ENCODE data around the gene GOLGA3. TPM values are rescaled to one million over a fixed set of nuclear protein-coding genes. Genes with fewer than 3 reads are reported as not detected.
"Not testable (repeated sequence)": the region's sequence is repeated elsewhere in the genome, so short reads cannot be mapped to it uniquely, and the experiment has no call there.

Gene GOLGA3
- total and polyA plus RNA-seq, 2 donors, result 19.5 to 34.2 TPM

DNA sequence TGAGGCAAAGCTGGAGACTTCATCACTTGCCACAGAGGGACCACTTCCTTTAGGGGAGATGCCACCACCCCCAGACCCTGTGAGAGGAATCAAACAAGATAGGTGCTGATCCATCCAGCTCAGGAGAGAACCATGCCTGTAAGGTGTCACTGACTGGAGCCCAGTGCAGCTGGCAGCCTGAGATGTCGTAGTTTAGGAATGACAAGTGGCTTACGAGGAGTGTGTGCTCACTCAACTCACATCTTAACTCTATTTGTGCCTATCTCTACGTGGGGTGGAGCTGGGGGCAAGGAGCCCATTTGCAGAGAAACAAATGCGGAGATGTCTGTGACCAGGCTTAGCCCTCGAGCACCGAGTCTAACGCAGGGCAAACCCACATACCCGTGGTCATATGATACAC lies 32.9 kb upstream of the GOLGA3 start:
- no peak for DNase-seq (ENCODE audit: low read depth in 6 of 9, low spot score in 9 of 9)
- WGBS, result 98% methylated on average over 8 of the region's 8 CpGs
- H3K4me1 ChIP-seq (ENCODE audit: control insufficient read depth in 2 of 2, insufficient read depth in 2 of 2, low read length in 2 of 2), result peaks cover 14 to 28% of the 10 kb centered on the region in 2 donors
- peaks cover 68 to 73% of the 10 kb centered on the region in 2 donors for H3K36me3 ChIP-seq (ENCODE audit: control insufficient read depth in 2 of 2, insufficient read depth in 2 of 2, low read length in 1 of 2)
- H3K9me3 ChIP-seq (ENCODE audit: control insufficient read depth in 2 of 2, insufficient read depth in 1 of 2, low read length in 1 of 2), result no peaks in the 10 kb centered on the region
- H3K4me3 ChIP-seq (ENCODE audit: low read length in 2 of 2), result no peak overlapping the region
- H3K27me3 ChIP-seq (ENCODE audit: control insufficient read depth in 2 of 2, insufficient read depth in 1 of 2, low read length in 1 of 2), result no peaks in the 10 kb centered on the region
- no peak overlapping the region for H3K27ac ChIP-seq (ENCODE audit: low read depth in 1 of 2, low read length in 1 of 2)

DNA sequence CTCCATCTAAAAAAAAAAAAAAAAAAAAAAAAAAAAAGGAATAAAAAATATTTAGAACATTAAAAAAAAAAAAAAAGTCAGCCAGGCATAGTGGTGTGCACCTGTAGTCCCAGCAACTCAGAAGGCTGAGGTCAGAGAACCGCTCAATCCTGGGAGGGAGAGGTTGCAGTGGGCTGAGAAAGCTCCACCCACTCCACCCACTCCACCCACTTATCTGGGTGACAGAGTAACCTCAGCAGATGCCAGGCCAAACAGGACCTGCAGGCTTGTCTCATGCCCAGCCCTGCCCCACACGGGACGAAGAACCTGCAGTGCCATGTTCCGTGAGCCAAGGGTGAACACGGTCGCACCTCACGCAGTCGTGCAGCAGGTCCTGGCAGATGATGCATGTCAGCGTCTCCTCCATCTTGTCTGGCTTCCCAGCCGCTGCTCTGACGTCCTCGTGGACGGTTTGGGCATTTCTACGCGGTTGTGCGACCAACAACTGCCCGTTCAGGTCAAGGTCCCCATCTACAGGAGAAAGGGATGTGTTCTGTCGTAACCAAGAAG lies 30.1 kb upstream of the GOLGA3 start:
- Histone ChIP-seq H3K9me3 (ENCODE audit: control insufficient read depth in 2 of 2, insufficient read depth in 1 of 2, low read length in 1 of 2) (no peaks in the 10 kb centered on the region), H3K27me3 (ENCODE audit: control insufficient read depth in 2 of 2, insufficient read depth in 1 of 2, low read length in 1 of 2) (no peaks in the 10 kb centered on the region), H3K4me1 (ENCODE audit: control insufficient read depth in 2 of 2, insufficient read depth in 2 of 2, low read length in 2 of 2) (peaks cover 0 to 9% of the 10 kb centered on the region in 2 donors), H3K4me3 (ENCODE audit: low read length in 2 of 2) (no peak overlapping the region), H3K27ac (ENCODE audit: low read depth in 1 of 2, low read length in 1 of 2) (peak overlapping the region in 1 of 2 donors; percentile 47), H3K36me3 (ENCODE audit: control insufficient read depth in 2 of 2, insufficient read depth in 2 of 2, low read length in 1 of 2) (peaks cover 77 to 83% of the 10 kb centered on the region in 2 donors)
- 95% methylated on average over 18 of the region's 18 CpGs for WGBS
- DNase-seq (ENCODE audit: low read depth in 6 of 9, low spot score in 9 of 9), result peak in 1 of 9 donors; percentile 52

DNA sequence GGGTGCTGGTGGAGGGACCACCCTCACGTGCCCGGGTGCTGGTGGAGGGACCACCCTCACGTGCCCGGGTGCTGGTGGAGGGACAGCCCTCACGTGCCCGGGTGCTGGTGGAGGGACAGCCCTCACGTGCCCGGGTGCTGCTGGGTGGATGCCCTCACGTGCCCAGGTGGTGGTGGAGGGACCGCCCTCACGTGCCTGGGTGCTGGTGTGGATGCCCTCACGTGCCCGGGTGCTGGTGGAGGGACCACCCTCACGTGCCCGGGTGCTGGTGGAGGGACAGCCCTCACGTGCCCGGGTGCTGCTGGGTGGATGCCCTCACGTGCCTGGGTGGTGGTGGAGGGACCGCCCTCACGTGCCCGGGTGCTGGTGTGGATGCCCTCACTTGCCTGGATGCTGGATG lies 28.4 kb upstream of the GOLGA3 start:
- H3K36me3 ChIP-seq (ENCODE audit: control insufficient read depth in 2 of 2, insufficient read depth in 2 of 2, low read length in 1 of 2), result peaks cover 89 to 91% of the 10 kb centered on the region in 2 donors
- DNase-seq (ENCODE audit: low read depth in 6 of 9, low spot score in 9 of 9), result not testable (repeated sequence)

DNA sequence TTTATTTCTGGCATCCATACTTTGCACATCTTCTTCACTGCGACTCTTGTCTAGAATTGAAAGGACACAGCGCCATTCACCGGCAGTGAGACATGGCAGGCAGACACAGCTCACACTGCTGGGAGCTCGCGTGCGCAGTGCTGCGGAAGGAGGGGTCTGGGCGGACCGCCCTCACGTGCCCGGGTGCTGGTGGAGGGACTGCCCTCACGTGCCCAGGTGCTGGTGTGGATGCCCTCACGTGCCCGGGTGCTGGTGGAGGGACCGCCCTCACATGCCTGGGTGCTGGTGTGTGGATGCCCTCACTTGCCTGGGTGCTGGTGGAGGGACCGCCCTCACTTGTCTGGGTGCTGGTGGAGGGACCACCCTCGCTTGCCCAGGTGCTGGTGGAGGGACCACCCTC lies 27.9 kb upstream of the GOLGA3 start:
- WGBS, result 97% methylated on average over 17 of the region's 17 CpGs
- Histone ChIP-seq H3K4me1 (ENCODE audit: control insufficient read depth in 2 of 2, insufficient read depth in 2 of 2, low read length in 2 of 2) (peaks cover under 1 to 17% of the 10 kb centered on the region in 2 donors), H3K27me3 (ENCODE audit: control insufficient read depth in 2 of 2, insufficient read depth in 1 of 2, low read length in 1 of 2) (no peaks in the 10 kb centered on the region), H3K4me3 (ENCODE audit: low read length in 2 of 2) (no peak overlapping the region), H3K27ac (ENCODE audit: low read depth in 1 of 2, low read length in 1 of 2) (no peak overlapping the region), H3K36me3 (ENCODE audit: control insufficient read depth in 2 of 2, insufficient read depth in 2 of 2, low read length in 1 of 2) (peaks cover 88% of the 10 kb centered on the region in 2 donors), H3K9me3 (ENCODE audit: control insufficient read depth in 2 of 2, insufficient read depth in 1 of 2, low read length in 1 of 2) (no peaks in the 10 kb centered on the region)
- no peak for DNase-seq (ENCODE audit: low read depth in 6 of 9, low spot score in 9 of 9)

More for the DNA sequence above, 28.4 kb upstream of the GOLGA3 start:
- H3K9me3 ChIP-seq (ENCODE audit: control insufficient read depth in 2 of 2, insufficient read depth in 1 of 2, low read length in 1 of 2); H3K27ac ChIP-seq (ENCODE audit: low read depth in 1 of 2, low read length in 1 of 2); H3K27me3 ChIP-seq (ENCODE audit: control insufficient read depth in 2 of 2, insufficient read depth in 1 of 2, low read length in 1 of 2); H3K4me3 ChIP-seq (ENCODE audit: low read length in 2 of 2): not testable (repeated sequence)
- 98% methylated on average over 21 of the region's 21 CpGs for WGBS
- peaks cover 0 to 15% of the 10 kb centered on the region in 2 donors for H3K4me1 ChIP-seq (ENCODE audit: control insufficient read depth in 2 of 2, insufficient read depth in 2 of 2, low read length in 2 of 2)

DNA sequence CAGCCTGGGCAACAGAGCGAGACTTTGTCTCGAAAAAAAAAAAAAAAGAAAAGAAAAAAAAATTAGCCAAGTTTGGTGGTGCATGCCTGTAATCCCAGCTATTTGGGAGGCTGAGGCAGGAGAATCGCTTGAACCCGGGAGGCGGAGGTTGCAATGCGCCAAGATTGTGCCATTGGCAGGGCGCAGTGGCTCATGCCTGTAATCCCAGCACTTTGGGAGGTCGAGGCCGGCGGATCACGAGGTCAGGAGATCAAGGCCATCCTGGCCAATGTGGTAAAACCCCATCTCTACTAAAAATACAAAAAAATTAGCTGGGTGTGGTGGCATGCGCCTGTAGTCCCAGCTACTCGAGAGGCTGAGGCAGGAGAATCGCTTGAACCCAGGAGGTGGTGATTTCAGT lies 26.5 kb upstream of the GOLGA3 start:
- not testable (repeated sequence) for DNase-seq (ENCODE audit: low read depth in 6 of 9, low spot score in 9 of 9)

DNA sequence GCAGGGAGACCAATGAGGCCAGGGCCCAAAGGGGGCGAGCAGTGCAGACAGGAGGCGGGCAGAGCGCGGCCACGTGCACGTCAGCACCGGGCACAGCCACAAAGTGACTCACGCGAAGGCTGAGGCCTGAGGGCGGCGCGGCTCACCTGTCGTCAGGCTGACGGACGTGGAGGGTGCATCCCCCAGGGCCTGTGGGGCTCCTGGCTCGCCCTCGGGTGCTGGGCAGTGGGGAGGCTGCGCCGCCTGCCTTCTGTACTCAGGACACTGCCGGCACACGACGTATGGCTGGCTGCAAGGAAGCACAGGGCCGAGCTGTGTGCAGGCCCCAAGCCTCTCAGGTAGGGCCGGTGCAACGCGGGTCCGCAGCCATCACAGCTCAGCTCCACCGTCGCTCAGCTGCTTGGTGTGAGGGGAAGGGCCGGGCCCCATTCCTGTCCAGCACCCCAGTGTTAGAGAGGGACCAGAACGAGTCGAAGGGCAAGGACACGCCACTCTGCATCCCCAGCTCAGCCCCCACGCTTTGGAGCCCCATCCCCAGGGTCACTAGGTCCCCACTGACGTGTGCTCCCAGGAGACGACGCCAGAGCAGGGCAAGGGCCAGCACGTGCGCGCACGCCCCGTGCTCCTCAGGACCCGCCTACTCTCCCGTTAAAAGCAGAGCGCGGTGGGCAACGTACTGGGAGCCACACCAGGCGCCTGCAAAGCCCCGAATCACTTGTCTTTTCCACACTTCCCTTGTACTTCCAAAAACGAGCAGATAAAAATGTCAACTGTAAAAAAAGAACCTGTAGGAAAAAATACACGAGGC lies 24.8 kb upstream of the GOLGA3 start:
- DNase-seq (ENCODE audit: low read depth in 6 of 9, low spot score in 9 of 9), result no peak
- H3K27ac ChIP-seq (ENCODE audit: low read depth in 1 of 2, low read length in 1 of 2), result no peak overlapping the region
- peaks cover 0 to 8% of the 10 kb centered on the region in 2 donors for H3K9me3 ChIP-seq (ENCODE audit: control insufficient read depth in 2 of 2, insufficient read depth in 1 of 2, low read length in 1 of 2)
- H3K4me3 ChIP-seq (ENCODE audit: low read length in 2 of 2), result no peak overlapping the region
- 98% methylated on average over 51 of the region's 51 CpGs for WGBS
- peaks cover 80 to 92% of the 10 kb centered on the region in 2 donors for H3K36me3 ChIP-seq (ENCODE audit: control insufficient read depth in 2 of 2, insufficient read depth in 2 of 2, low read length in 1 of 2)
- peaks cover 5 to 26% of the 10 kb centered on the region in 2 donors for H3K4me1 ChIP-seq (ENCODE audit: control insufficient read depth in 2 of 2, insufficient read depth in 2 of 2, low read length in 2 of 2)
- no peaks in the 10 kb centered on the region for H3K27me3 ChIP-seq (ENCODE audit: control insufficient read depth in 2 of 2, insufficient read depth in 1 of 2, low read length in 1 of 2)

More for the DNA sequence above, 26.5 kb upstream of the GOLGA3 start:
- H3K27me3 ChIP-seq (ENCODE audit: control insufficient read depth in 2 of 2, insufficient read depth in 1 of 2, low read length in 1 of 2); H3K4me3 ChIP-seq (ENCODE audit: low read length in 2 of 2); H3K27ac ChIP-seq (ENCODE audit: low read depth in 1 of 2, low read length in 1 of 2); H3K9me3 ChIP-seq (ENCODE audit: control insufficient read depth in 2 of 2, insufficient read depth in 1 of 2, low read length in 1 of 2): not testable (repeated sequence)
- H3K4me1 ChIP-seq (ENCODE audit: control insufficient read depth in 2 of 2, insufficient read depth in 2 of 2, low read length in 2 of 2), result peaks cover 5 to 22% of the 10 kb centered on the region in 2 donors
- peaks cover 88 to 89% of the 10 kb centered on the region in 2 donors for H3K36me3 ChIP-seq (ENCODE audit: control insufficient read depth in 2 of 2, insufficient read depth in 2 of 2, low read length in 1 of 2)
- WGBS, result 95% methylated on average over 14 of the region's 14 CpGs

DNA sequence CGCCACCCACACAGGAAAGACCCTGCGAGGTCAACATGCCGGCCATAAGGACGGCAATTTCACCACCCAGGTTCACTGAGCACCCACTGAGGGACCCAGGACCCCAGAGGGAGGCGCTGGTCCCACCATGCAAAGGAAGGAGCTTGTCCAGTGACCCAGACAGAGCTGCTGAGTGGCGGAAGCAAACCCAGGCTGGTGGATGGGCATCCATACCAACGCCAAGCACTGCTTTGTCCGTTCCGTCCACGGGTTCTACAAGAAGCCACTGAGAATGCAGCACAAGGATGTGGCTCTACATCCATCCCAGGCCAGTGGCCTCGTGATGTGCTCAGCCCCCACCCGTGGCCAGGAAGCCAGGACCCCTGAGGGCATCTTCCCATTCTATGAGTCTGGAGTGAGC lies 23.8 kb upstream of the GOLGA3 start:
- H3K36me3 ChIP-seq (ENCODE audit: control insufficient read depth in 2 of 2, insufficient read depth in 2 of 2, low read length in 1 of 2), result peaks cover 81 to 93% of the 10 kb centered on the region in 2 donors
- H3K27me3 ChIP-seq (ENCODE audit: control insufficient read depth in 2 of 2, insufficient read depth in 1 of 2, low read length in 1 of 2), result no peaks in the 10 kb centered on the region
- H3K4me1 ChIP-seq (ENCODE audit: control insufficient read depth in 2 of 2, insufficient read depth in 2 of 2, low read length in 2 of 2), result peaks cover 10 to 34% of the 10 kb centered on the region in 2 donors
- DNase-seq (ENCODE audit: low read depth in 6 of 9, low spot score in 9 of 9), result no peak
- peak overlapping the region in 1 of 2 donors; percentile 11 for H3K27ac ChIP-seq (ENCODE audit: low read depth in 1 of 2, low read length in 1 of 2)
- H3K9me3 ChIP-seq (ENCODE audit: control insufficient read depth in 2 of 2, insufficient read depth in 1 of 2, low read length in 1 of 2), result peaks cover 1 to 12% of the 10 kb centered on the region in 2 donors
- WGBS, result 98% methylated on average over 12 of the region's 12 CpGs
- H3K4me3 ChIP-seq (ENCODE audit: low read length in 2 of 2), result no peak overlapping the region

DNA sequence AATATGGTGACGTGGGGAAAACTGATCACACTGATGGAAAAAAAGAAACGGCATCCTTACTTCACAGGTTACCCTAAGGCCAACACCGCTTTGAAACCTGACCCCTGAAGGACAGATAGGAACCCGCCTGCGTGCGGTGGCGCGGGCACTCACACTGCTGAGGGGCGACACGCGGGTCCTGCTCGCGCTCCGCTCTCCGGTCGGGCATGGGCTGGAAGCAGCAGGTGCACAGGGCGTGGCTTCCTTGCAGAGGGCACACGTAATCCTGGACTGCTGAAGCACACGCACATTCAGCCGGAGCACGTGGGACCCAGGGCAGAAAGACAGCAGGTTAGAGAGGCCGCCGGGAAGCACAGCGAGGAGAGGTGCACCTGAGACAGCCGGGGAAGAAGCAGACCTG lies 22.8 kb upstream of the GOLGA3 start:
- Histone ChIP-seq H3K4me1 (ENCODE audit: control insufficient read depth in 2 of 2, insufficient read depth in 2 of 2, low read length in 2 of 2) (peaks cover 15 to 44% of the 10 kb centered on the region in 2 donors), H3K27me3 (ENCODE audit: control insufficient read depth in 2 of 2, insufficient read depth in 1 of 2, low read length in 1 of 2) (no peaks in the 10 kb centered on the region), H3K36me3 (ENCODE audit: control insufficient read depth in 2 of 2, insufficient read depth in 2 of 2, low read length in 1 of 2) (peaks cover 72 to 91% of the 10 kb centered on the region in 2 donors), H3K4me3 (ENCODE audit: low read length in 2 of 2) (no peak overlapping the region), H3K9me3 (ENCODE audit: control insufficient read depth in 2 of 2, insufficient read depth in 1 of 2, low read length in 1 of 2) (peaks cover 1 to 16% of the 10 kb centered on the region in 2 donors), H3K27ac (ENCODE audit: low read depth in 1 of 2, low read length in 1 of 2) (peak overlapping the region; percentile 15 to 17)
- DNase-seq (ENCODE audit: low read depth in 6 of 9, low spot score in 9 of 9), result no peak
- WGBS, result 90% methylated on average over 25 of the region's 25 CpGs

DNA sequence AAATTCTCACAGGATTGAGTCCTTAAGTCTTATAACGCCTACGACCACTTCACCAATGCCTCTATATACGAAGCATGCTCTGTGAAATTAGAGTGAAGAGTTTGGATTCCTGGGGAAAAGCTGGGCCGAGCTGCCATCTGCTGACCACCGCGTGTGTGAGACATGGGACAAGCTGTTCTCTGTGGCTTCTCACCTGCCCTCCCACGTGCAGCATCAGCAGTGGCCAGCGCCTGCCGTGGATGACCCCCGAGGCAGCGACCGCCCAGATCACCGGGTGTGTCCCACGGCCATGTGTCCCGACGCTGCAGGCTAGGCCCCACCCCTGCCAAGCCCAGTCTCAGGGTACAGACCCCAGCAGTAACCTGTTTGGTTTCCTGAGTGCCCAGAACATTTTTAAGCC lies 21.6 kb upstream of the GOLGA3 start:
- Histone ChIP-seq H3K27ac (ENCODE audit: low read depth in 1 of 2, low read length in 1 of 2) (no peak overlapping the region), H3K36me3 (ENCODE audit: control insufficient read depth in 2 of 2, insufficient read depth in 2 of 2, low read length in 1 of 2) (peaks cover 69 to 90% of the 10 kb centered on the region in 2 donors), H3K9me3 (ENCODE audit: control insufficient read depth in 2 of 2, insufficient read depth in 1 of 2, low read length in 1 of 2) (peaks cover 1 to 25% of the 10 kb centered on the region in 2 donors), H3K4me1 (ENCODE audit: control insufficient read depth in 2 of 2, insufficient read depth in 2 of 2, low read length in 2 of 2) (peaks cover 17 to 54% of the 10 kb centered on the region in 2 donors), H3K4me3 (ENCODE audit: low read length in 2 of 2) (no peak overlapping the region), H3K27me3 (ENCODE audit: control insufficient read depth in 2 of 2, insufficient read depth in 1 of 2, low read length in 1 of 2) (no peaks in the 10 kb centered on the region)
- WGBS, result 98% methylated on average over 16 of the region's 16 CpGs
- no peak for DNase-seq (ENCODE audit: low read depth in 6 of 9, low spot score in 9 of 9)

All from thymus (tissue), 11 donors.